SK-N-MC (cell line): ENCODE measurements around the gene NEU1.
"Not testable (repeated sequence)": the region's sequence is repeated elsewhere in the genome, so short reads cannot be mapped to it uniquely, and the experiment has no call there.

ENCODE experiments used
- DNase-seq: peaks from one replicate; pipeline ENCODE4 v3.0.0-alpha.2; 2011; ENCODE audit warnings: low read depth, low spot score
- H3K27ac ChIP-seq: fragments of 200-600 bp; sonication (generic); 2 replicates; pipeline ENCODE4 v1.5.1; 2016; ENCODE audit warnings: mixed run types
- H3K36me3 ChIP-seq: fragments of 200-600 bp; sonication (generic); 2 replicates; pipeline ENCODE4 v1.6.1; 2017; ENCODE audit warnings: antibody characterized with exemption, low read length, mixed read lengths; ENCODE audit not compliant: insufficient read depth
- H3K4me3 ChIP-seq: fragments of 200-600 bp; sonication (generic); 2 replicates; pipeline ENCODE4 v1.5.1; 2016
- H3K9ac ChIP-seq: fragments of 200-600 bp; sonication (generic); 2 replicates; pipeline ENCODE4 v1.8.0; 2017; ENCODE audit warnings: mixed run types, mixed read lengths; ENCODE audit not compliant: insufficient read length
- H3K9me3 ChIP-seq: fragments of 200-600 bp; sonication (generic); 2 replicates; pipeline ENCODE4 v1.6.1; 2017; ENCODE audit warnings: low read depth, mild to moderate bottlenecking, antibody characterized with exemption, low read length, moderate library complexity, mixed read lengths
- EZH2 ChIP-seq: fragments of 200-600 bp; sonication (generic); IDR thresholded peaks from one replicate; pipeline ENCODE4 v1.6.1; 2017; ENCODE audit warnings: antibody characterized with exemption
- FOXP2 ChIP-seq: optimal IDR thresholded peaks from 2 replicates; pipeline ENCODE3; 2011; ENCODE audit warnings: mild to moderate bottlenecking, moderate library complexity; ENCODE audit not compliant: insufficient read depth; ENCODE audit errors: extremely low read length, control extremely low read depth
- POLR2AphosphoS5 ChIP-seq: IDR thresholded peaks from 2 replicates; pipeline ENCODE4 v1.6.1; 2012; ENCODE audit warnings: mild to moderate bottlenecking, low read depth, low read length, borderline replicate concordance

NEU1 gene

DNA sequence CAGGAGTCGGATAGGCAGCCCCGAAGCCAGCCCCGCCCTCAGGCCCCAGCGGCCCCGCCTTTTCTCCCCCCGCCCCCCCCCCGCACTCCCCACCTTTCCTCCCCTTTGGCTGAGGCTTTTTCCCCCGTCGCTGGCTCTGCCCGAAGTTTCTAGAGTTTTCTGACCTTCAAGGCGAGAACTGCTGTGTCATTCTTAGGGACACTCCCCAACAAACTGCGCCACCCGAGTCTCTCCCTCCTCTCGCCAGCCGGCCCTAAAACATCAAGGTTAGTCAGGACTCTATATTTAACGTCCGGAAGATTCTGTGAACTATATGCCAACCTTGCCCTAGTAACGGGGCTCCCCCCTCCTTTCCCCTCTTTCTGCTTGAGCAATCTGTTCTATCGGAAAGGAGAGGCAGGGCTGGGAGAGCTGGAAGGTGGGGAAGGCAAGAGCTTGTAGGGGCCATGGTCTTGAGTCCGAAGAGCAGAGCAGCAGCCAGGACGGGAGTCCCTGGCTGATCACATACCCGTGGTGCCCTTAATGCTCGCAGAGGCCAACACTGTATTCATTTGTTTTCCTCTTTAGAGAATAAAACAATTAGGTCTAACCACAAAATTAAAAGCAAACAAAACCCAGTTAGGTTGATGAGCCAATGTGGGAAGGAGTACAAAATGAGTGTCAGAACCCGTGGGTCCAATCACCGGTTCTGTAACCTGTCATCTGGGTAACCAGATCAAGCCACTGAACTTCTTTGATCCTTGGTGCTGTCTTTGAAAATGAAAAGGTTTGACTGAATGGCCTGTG is 40.4 kb downstream of the NEU1 start:
- peak overlapping the region; percentile 54 for H3K4me3 ChIP-seq
- DNase-seq: no peak
- H3K9me3 ChIP-seq: no peaks in the 10 kb centered on the region
- no peaks in the 10 kb centered on the region for H3K36me3 ChIP-seq
- TF ChIP-seq FOXP2 (no peak), EZH2 (no peak), POLR2AphosphoS5 (no peak; the same call in 1 of the 2 replicates)
- peak overlapping the region; percentile 52 for H3K9ac ChIP-seq
- peak overlapping the region; percentile 58 for H3K27ac ChIP-seq

DNA sequence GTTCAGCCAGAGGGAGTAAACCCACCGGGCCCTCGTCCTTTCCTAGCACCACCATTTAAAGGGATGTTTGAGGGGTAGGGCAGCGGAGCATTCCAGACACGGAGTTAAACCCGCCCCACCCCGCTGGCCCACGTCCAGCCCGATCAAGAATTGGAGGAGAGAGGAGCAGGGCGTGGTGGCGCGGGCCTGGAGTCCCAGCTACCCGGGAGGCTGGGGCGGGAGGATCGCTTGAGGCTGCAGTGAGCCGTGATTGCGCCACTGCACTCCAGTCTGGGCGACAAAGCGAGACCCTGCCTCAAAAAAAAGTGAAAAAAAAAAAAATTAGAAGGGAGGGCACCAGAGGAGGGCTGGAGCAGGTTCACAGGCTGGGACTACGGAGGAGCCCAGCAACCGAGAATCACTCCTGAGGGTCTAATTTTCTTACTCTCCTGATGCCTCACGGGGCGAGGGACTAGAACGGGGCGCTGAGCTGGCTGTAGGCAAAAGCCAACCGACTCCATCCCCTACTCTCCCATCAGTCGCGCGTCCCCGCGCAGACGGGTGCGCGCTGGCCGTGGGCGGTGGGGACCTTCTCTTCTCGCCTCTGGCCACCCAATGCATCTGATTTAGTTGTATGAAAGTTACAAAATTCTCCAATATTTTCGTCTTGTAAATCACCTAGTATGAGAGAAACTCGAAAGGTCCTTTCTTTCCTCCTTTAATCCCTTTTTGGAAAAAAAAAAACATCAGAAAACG is 41.2 kb downstream of the NEU1 start:
- no peak for DNase-seq
- peak overlapping the region; percentile 54 for H3K4me3 ChIP-seq
- H3K9ac ChIP-seq: peak overlapping the region; percentile 9
- TF ChIP-seq POLR2AphosphoS5 (no peak), EZH2 (no peak), FOXP2 (no peak)
- H3K27ac ChIP-seq: peak overlapping the region; percentile 29; the same call in 1 of the 2 replicates
- H3K9me3 ChIP-seq: no peaks in the 10 kb centered on the region
- H3K36me3 ChIP-seq: no peaks in the 10 kb centered on the region

DNA sequence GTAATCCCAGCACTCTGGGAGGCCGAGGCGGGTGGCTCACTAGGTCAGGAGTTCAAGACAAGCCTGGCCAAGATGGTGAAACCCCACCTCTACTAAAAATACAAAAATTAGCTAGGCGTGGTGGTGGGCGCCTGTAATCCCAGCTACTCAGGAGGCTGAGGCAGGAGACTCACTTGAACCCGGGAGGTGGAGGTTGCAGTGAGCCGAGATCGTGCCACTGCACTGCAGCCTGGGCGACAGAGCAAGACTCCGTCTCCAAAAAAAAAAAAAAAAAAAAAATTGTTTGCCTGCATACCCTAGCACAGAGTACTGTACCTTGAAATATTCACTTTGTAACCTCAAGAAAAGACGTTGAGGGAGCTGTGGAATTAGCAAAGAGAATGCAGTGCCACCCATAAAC is 42.2 kb downstream of the NEU1 start:
- H3K27ac ChIP-seq: peak overlapping the region; percentile 29; the same call in 1 of the 2 replicates
- not testable (repeated sequence) for H3K9ac ChIP-seq, H3K9me3 ChIP-seq, H3K4me3 ChIP-seq, DNase-seq, H3K36me3 ChIP-seq

DNA sequence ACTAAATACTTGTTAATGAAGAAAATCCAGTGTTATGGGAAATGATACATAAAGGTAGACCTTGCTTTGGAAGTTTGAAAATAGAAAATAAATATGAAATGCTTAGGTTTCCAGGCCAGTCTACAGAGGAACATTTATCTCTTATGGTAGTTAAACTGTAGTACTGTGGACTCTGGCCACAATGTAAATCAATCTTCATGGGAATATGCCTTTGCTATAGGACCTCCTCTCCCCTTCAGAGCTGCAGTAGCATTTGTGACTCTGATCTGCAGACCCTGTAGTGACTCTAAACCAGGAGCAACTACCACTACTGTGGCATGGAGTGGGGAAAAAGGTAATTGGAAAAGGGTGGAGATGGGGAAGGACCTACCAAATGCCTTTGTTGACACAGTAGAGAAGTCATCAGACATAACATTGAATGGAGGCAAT is 42.7 kb downstream of the NEU1 start:
- H3K36me3 ChIP-seq: no peaks in the 10 kb centered on the region
- H3K4me3 ChIP-seq: no peak overlapping the region
- H3K27ac ChIP-seq: peak overlapping the region; percentile 4; the same call in 1 of the 2 replicates
- TF ChIP-seq POLR2AphosphoS5 (no peak), FOXP2 (no peak)
- no peak overlapping the region for H3K9ac ChIP-seq
- no peak for DNase-seq
- H3K9me3 ChIP-seq: no peaks in the 10 kb centered on the region

DNA sequence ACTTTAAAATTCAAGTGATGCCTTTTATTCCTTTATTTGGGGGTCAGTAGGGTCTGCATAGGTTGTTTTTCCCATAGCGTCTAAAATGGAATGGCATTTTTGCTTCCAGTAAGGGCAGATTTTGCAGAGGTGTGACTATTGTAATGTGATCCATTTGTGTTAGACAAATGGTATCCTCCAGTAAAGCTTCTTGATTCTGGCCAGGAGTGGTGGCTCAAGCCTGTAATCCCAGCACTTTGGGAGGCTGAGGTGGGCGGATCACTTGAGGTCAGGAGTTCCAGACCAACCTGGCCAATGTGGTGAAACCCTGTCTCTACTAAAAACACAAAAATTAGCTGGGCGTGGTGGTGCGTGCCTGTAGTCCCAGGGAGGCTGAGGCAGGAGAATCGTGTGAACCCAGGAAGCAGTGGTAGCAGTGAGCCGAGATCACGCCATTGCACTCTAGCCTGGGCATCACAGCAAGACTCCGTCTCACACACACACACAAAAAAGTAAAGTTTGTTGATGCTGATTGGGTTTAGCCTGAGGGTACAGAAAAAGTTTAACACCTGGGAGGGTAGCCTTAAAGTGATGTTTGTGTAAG is 44.6 kb downstream of the NEU1 start:
- not testable (repeated sequence) for H3K27ac ChIP-seq

DNA sequence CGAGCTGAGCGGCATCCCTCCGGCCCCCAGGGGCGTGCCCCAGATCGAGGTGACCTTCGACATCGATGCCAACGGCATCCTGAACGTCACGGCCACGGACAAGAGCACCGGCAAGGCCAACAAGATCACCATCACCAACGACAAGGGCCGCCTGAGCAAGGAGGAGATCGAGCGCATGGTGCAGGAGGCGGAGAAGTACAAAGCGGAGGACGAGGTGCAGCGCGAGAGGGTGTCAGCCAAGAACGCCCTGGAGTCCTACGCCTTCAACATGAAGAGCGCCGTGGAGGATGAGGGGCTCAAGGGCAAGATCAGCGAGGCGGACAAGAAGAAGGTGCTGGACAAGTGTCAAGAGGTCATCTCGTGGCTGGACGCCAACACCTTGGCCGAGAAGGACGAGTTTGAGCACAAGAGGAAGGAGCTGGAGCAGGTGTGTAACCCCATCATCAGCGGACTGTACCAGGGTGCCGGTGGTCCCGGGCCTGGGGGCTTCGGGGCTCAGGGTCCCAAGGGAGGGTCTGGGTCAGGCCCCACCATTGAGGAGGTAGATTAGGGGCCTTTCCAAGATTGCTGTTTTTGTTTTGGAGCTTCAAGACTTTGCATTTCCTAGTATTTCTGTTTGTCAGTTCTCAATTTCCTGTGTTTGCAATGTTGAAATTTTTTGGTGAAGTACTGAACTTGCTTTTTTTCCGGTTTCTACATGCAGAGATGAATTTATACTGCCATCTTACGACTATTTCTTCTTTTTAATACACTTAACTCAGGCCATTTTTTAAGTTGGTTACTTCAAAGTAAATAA is 45.3 kb downstream of the NEU1 start:
- H3K27ac ChIP-seq, DNase-seq, H3K36me3 ChIP-seq, H3K9me3 ChIP-seq: not testable (repeated sequence)
- Histone ChIP-seq H3K9ac (peak overlapping the region; percentile 62), H3K4me3 (peak overlapping the region; percentile 77)

More for the DNA sequence above, 44.6 kb downstream of the NEU1 start:
- peak overlapping the region; percentile 77 for H3K4me3 ChIP-seq
- H3K36me3 ChIP-seq, H3K9me3 ChIP-seq, DNase-seq: not testable (repeated sequence)
- peak overlapping the region; percentile 62 for H3K9ac ChIP-seq

DNA sequence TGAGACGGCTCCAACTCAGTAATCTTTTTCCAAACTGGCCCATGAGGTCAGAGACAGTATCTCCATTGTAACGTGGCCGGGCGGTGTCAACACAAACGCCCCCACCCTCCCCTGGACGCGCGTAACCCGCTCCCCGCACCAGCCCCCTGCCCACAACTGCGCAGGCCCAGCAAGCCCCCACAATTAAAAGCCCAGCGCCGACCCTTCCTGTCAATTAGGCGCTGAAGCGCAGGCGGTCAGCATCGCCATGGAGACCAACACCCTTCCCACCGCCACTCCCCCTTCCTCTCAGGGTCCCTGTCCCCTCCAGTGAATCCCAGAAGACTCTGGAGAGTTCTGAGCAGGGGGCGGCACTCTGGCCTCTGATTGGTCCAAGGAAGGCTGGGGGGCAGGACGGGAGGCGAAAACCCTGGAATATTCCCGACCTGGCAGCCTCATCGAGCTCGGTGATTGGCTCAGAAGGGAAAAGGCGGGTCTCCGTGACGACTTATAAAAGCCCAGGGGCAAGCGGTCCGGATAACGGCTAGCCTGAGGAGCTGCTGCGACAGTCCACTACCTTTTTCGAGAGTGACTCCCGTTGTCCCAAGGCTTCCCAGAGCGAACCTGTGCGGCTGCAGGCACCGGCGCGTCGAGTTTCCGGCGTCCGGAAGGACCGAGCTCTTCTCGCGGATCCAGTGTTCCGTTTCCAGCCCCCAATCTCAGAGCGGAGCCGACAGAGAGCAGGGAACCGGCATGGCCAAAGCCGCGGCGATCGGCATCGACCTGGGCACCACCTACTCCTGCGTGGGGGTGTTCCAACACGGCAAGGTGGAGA is 47.4 kb downstream of the NEU1 start, which contains the start of the genes HSPA1A and HSPA1L:
Gene HSPA1A, plus strand, starts transcription at position 519 of the 814 bp plus-strand sequence. Its CDS starts 214 bp downstream, at position 733.
Gene HSPA1L, minus strand, starts transcription at position 259 of the 814 bp plus-strand sequence. CDS start 3,311 bp downstream, outside the sequence.
- no peaks in the 10 kb centered on the region for H3K36me3 ChIP-seq
- peak within 1 kb of the TSS; percentile 82 for H3K4me3 ChIP-seq
- TF ChIP-seq EZH2 (no peak), FOXP2 (no peak), POLR2AphosphoS5 (peak; percentile 96)
- peak within 1 kb of the TSS; percentile 66 for H3K9ac ChIP-seq
- DNase-seq: peak; percentile 74
- no peaks in the 10 kb centered on the region for H3K9me3 ChIP-seq
- peak within 1 kb of the TSS; percentile 98 for H3K27ac ChIP-seq

DNA sequence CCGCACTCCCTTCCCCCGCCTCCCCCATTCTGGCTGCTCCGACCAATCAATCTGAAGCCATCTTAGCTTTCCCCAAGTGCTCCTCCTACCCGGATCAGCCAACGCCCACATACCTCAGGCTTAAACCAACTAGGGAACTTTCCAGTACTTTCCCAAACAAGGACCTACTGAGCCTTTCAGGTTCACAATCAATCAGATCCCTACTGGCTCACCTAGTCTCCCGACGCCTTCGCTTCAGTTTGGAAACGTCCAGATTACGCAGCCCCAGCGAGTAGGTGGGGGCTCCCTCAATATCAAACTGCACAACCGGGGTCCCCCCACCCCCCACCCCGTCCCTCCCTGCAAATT is 48.0 kb downstream of the NEU1 start:
- peak overlapping the region; percentile 98 for H3K27ac ChIP-seq
- DNase-seq: peak; percentile 95
- H3K4me3 ChIP-seq: peak overlapping the region; percentile 82
- TF ChIP-seq EZH2 (no peak), POLR2AphosphoS5 (peak; percentile 43; the same call in 1 of the 2 replicates)
- H3K9me3 ChIP-seq: no peaks in the 10 kb centered on the region
- H3K9ac ChIP-seq: peak overlapping the region; percentile 66
- no peaks in the 10 kb centered on the region for H3K36me3 ChIP-seq
